HCT116 (cell line): ENCODE measurements around the gene LARP4. TPM values are rescaled to one million over a fixed set of nuclear protein-coding genes. Genes with fewer than 3 reads are reported as not detected.

ENCODE experiments used
- ATAC-seq: fragments of 200-7000 bp; cut with Tn5 transposase; 2 replicates; pipeline ENCODE4 v1.9.1; 2020; ENCODE audit warnings: mild to moderate bottlenecking, moderate library complexity
- BruUV-seq: library from RNA; stranded (reverse); fragments of 400-500 nt; replicated peaks from 2 replicates; lab custom pipeline; 2021; lab: Mats Ljungman, UMichigan
- CTCF ChIA-PET: fragments of 300-600 bp; sonication (Branson Sonifier 250); formaldehyde crosslinking; loops from one replicate; lab custom pipeline; 2021; ENCODE audit warnings: antibody characterized with exemption; lab: Charles Lee
- POLR2A ChIA-PET: fragments of 300-600, 350-600 bp; sonication (Branson Sonifier 250); formaldehyde crosslinking; loops from one replicate; lab custom pipeline; 2021; ENCODE audit warnings: antibody characterized with exemption; lab: Charles Lee
- RAD21 ChIA-PET, 2 experiments: fragments of 300-600 bp; sonication (Branson Sonifier 250); formaldehyde crosslinking; loops; one replicate each; lab custom pipeline; 2023; ENCODE audit warnings: low total read pairs in 2 of 2; ENCODE audit not compliant: uncharacterized antibody in 2 of 2, unreplicated experiment in 2 of 2, low non-redundant PET in 1 of 2; lab: Charles Lee
- DNase-seq: peaks from one replicate; pipeline ENCODE4 v3.0.0-alpha.2; 2010; ENCODE audit warnings: low read depth, low spot score
- H2AFZ ChIP-seq: fragments of 200-600 bp; shearing (Covaris generic), sonication (generic); 2 replicates; pipeline ENCODE4 v1.6.1; 2017; ENCODE audit warnings: low read depth, mixed run types, mixed read lengths, antibody characterized with exemption, low read length; ENCODE audit not compliant: poor library complexity, severe bottlenecking
- H3K27ac ChIP-seq: 2 replicates; pipeline ENCODE4 v1.5.1; 2012; ENCODE audit warnings: low read depth, low read length
- H3K27me3 ChIP-seq: fragments of 200-600 bp; sonication (generic); 2 replicates; pipeline ENCODE4 v1.6.1; 2016; ENCODE audit warnings: mixed run types, low read length, mixed read lengths; ENCODE audit not compliant: insufficient read depth
- H3K36me3 ChIP-seq, 2 experiments: fragments of 200-500 bp in 1 of 2; fragments of 200-600 bp in 1 of 2; sonication (Bioruptor generic) in 1 of 2; sonication (generic) in 1 of 2; 2 replicates each; pipeline versions ENCODE4 v1.5.1 to v1.6.1; 2014 to 2016; ENCODE audit warnings: low read length in 2 of 2, inconsistent platforms in 1 of 2, mixed read lengths in 1 of 2, mixed run types in 1 of 2; ENCODE audit not compliant: insufficient read depth in 2 of 2, control insufficient read depth in 1 of 2
- H3K4me1 ChIP-seq, 2 experiments: fragments of 200-600 bp in 1 of 2; sonication (generic) in 1 of 2; 2 replicates each; pipeline versions ENCODE4 v1.5.1 to v1.6.1; 2012 to 2017; ENCODE audit warnings: low read length in 2 of 2, inconsistent platforms in 1 of 2, mild to moderate bottlenecking in 1 of 2, mixed read lengths in 1 of 2, mixed run types in 1 of 2, moderate library complexity in 1 of 2; ENCODE audit not compliant: insufficient read depth in 2 of 2, control insufficient read depth in 1 of 2
- H3K4me2 ChIP-seq: fragments of 200-600 bp; sonication (generic); 2 replicates; pipeline ENCODE4 v1.6.1; 2017; ENCODE audit warnings: mixed run types, low read length, mixed read lengths
- H3K4me3 ChIP-seq, 2 experiments: fragments of 200-600 bp in 1 of 2; sonication (generic) in 1 of 2; replicated peaks in 1 of 2; 2 replicates each; pipeline ENCODE4 v1.5.1; 2011 to 2016; ENCODE audit warnings: low read length in 2 of 2, control low read depth in 1 of 2, low read depth in 1 of 2, mild to moderate bottlenecking in 1 of 2, mixed read lengths in 1 of 2, mixed run types in 1 of 2
- H3K79me2 ChIP-seq: fragments of 200-600 bp; sonication (generic); 2 replicates; pipeline ENCODE4 v1.6.1; 2017; ENCODE audit warnings: mild to moderate bottlenecking, mixed run types, low read length, moderate library complexity, mixed read lengths; ENCODE audit not compliant: insufficient read depth
- H3K9ac ChIP-seq: fragments of 200-600 bp; sonication (generic); 2 replicates; pipeline ENCODE4 v1.6.1; 2016; ENCODE audit warnings: low read length, mixed read lengths
- H3K9me2 ChIP-seq: fragments of 200-600 bp; sonication (generic), shearing (Covaris generic); 2 replicates; pipeline ENCODE4 v1.6.1; 2017; ENCODE audit warnings: mixed run types, mild to moderate bottlenecking, moderate library complexity; ENCODE audit not compliant: insufficient read depth
- H3K9me3 ChIP-seq, 2 experiments: fragments of 200-500 bp in 1 of 2; fragments of 200-600 bp in 1 of 2; sonication (Bioruptor generic) in 1 of 2; sonication (generic) in 1 of 2; 2 replicates each; pipeline ENCODE4 v1.6.1; 2014 to 2017; ENCODE audit warnings: low read length in 2 of 2, mixed read lengths in 2 of 2, inconsistent platforms in 1 of 2, low read depth in 1 of 2, mild to moderate bottlenecking in 1 of 2, mixed run types in 1 of 2, moderate library complexity in 1 of 2; ENCODE audit not compliant: control insufficient read depth in 1 of 2, insufficient read depth in 1 of 2
- H4K20me1 ChIP-seq: fragments of 200-600 bp; sonication (generic), shearing (Covaris generic); 2 replicates; pipeline ENCODE4 v1.6.1; 2017; ENCODE audit warnings: mixed run types, mild to moderate bottlenecking, moderate library complexity; ENCODE audit not compliant: insufficient read depth
- ATF3 ChIP-seq: IDR thresholded peaks from 2 replicates; pipeline ENCODE4 v1.6.1; 2012
- CBX3 ChIP-seq: IDR thresholded peaks from 2 replicates; pipeline ENCODE4 v1.6.1; 2012; ENCODE audit warnings: low read depth
- EGR1 ChIP-seq: IDR thresholded peaks from 2 replicates; pipeline ENCODE4 v1.6.1; 2012; ENCODE audit warnings: low read depth
- EZH2phosphoT487 ChIP-seq: fragments of 200-600 bp; IDR thresholded peaks from 2 replicates; pipeline ENCODE4 v1.6.1; 2018; ENCODE audit warnings: antibody characterized with exemption, borderline replicate concordance
- FOSL1 ChIP-seq: IDR thresholded peaks from 2 replicates; pipeline ENCODE4 v1.6.1; 2012; ENCODE audit warnings: low read depth
- JUND ChIP-seq: IDR thresholded peaks from 2 replicates; pipeline ENCODE4 v1.6.1; 2012
- MAX ChIP-seq: IDR thresholded peaks from 2 replicates; pipeline ENCODE4 v1.6.1; 2012
- RAD21 ChIP-seq: IDR thresholded peaks from 2 replicates; pipeline ENCODE4 v1.6.1; 2012; ENCODE audit warnings: low read depth, mild to moderate bottlenecking
- REST ChIP-seq: IDR thresholded peaks from 2 replicates; pipeline ENCODE4 v1.6.1; 2012; ENCODE audit warnings: low read depth
- SIN3A ChIP-seq: IDR thresholded peaks from 2 replicates; pipeline ENCODE4 v1.6.1; 2012; ENCODE audit warnings: low read depth
- YY1 ChIP-seq: IDR thresholded peaks from 2 replicates; pipeline ENCODE4 v1.6.1; 2011; ENCODE audit warnings: low read length, low read depth, moderate library complexity, mild to moderate bottlenecking; ENCODE audit not compliant: insufficient replicate concordance; ENCODE audit errors: extremely low read depth
- ZBTB33 ChIP-seq: IDR thresholded peaks from 2 replicates; pipeline ENCODE4 v1.6.1; 2011; ENCODE audit warnings: mild to moderate bottlenecking, low read length, moderate library complexity; ENCODE audit not compliant: insufficient replicate concordance; ENCODE audit errors: extremely low read depth
- ZFX ChIP-seq: fragments of 450-650 bp; IDR thresholded peaks from 2 replicates; pipeline ENCODE4 v1.6.1; 2017
- ZNF274 ChIP-seq: fragments of 200-500 bp; sonication (Bioruptor generic); IDR thresholded peaks from 2 replicates; pipeline ENCODE4 v1.6.1; 2014; ENCODE audit warnings: mild to moderate bottlenecking, low read depth, low read length, inconsistent platforms
- intact Hi-C: fragments of 100-400 bp; cut with micrococcal nuclease; formaldehyde crosslinking; loops from 2 replicates; pipeline ENCODE4 v1.10.0; 2022
- total RNA-seq: library from RNA; stranded (reverse); gene quantifications from one replicate; pipeline ENCODE4 v1.2.1, GENCODE V29; 2021; ENCODE audit not compliant: unreplicated experiment

LARP4 gene
- total RNA-seq, 1 experiment from 2014 or later, result 76.3 TPM

GRCh38 chr12:50483488-50483887, 82.8 kb downstream of the LARP4 start (continued):
- no peak for TF ChIP-seq ZNF274

- Histone ChIP-seq H3K36me3 (no peaks in the 10 kb centered on the region), H3K4me1 (no peaks in the 10 kb centered on the region), H3K27me3 (no peaks in the 10 kb centered on the region), H3K9ac (no peak overlapping the region), H3K9me2 (no peaks in the 10 kb centered on the region), H3K79me2 (no peaks in the 10 kb centered on the region), H2AFZ (no peak overlapping the region), H3K9me3 (0 out of 4 replicates have a peak, but pooled peaks cover 0 to 3% of the 10 kb centered on the region in 2 experiments), H3K4me3 (no peak overlapping the region), H3K27ac (no peak overlapping the region), H3K4me2 (no peak overlapping the region), H4K20me1 (no peaks in the 10 kb centered on the region)
- TF ChIP-seq MAX, result no peak
- no peak for TF ChIP-seq ZFX
- no peak for TF ChIP-seq SIN3A
- TF ChIP-seq CBX3, result no peak
- TF ChIP-seq RAD21, result no peak
- no peak for TF ChIP-seq YY1
- TF ChIP-seq FOSL1, result no peak
- no peak for TF ChIP-seq REST
- TF ChIP-seq ATF3, result no peak
- no peak for TF ChIP-seq ZBTB33
- TF ChIP-seq EGR1, result no peak
- TF ChIP-seq ZNF274, result no peak
- TF ChIP-seq EZH2phosphoT487, result no peak
- TF ChIP-seq JUND, result no peak
- ChIA-PET POLR2A (no interaction called here), CTCF (no interaction called here), RAD21 (no interaction called here)
- DNase-seq (no peak), ATAC-seq (no peak)
- intact Hi-C loops, result no loop called here
- no TSS peak for BruUV-seq
Measured at GRCh38 chr12:50488801-50489200, 88.1 kb downstream of the LARP4 start.
